Inflammatory macrophage treated with lipopolysaccharide for 1 hour (primary cell): Measurements from ENCODE around the gene POLR2C.
"Not testable (repeated sequence)": the region's sequence is repeated elsewhere in the genome, so short reads cannot be mapped to it uniquely, and the experiment has no call there.

Experiments used
- DNase-seq, 2 donors: peaks; one replicate each; pipeline ENCODE4 v3.0.0-alpha.2; 2020 to 2022

POLR2C gene

GRCh38 chr16:57479976-57480753 lies 17.7 kb downstream of the POLR2C start:
- no peak for DNase-seq

DNA sequence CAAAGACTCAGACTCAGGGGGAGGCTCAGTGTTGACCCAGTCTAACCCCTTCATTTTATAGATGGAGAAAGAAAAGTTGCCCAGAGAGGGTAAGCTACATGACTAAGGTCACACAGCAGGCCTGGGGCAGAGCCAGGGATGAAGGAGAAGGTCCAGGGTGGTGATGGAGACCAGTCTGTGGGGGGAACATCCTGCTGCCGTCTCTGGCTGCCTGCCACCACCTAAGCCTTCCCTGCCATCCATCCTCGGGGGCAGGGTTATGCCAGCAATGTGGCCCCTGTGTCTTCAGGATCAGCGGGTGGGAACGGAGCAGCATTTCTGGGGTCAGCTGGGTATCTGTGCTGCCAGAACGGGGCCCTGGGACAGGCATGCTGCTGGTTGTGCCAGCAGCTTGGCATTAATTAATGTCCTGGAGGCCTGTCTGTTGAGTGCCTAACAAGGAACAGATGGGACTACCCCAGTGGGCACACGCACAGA lies 18.3 kb downstream of the POLR2C start:
- no peak for DNase-seq

- no peak for DNase-seq
These were observed 18.9 kb downstream of the POLR2C start for GRCh38 chr16:57481421-57481820.

DNA sequence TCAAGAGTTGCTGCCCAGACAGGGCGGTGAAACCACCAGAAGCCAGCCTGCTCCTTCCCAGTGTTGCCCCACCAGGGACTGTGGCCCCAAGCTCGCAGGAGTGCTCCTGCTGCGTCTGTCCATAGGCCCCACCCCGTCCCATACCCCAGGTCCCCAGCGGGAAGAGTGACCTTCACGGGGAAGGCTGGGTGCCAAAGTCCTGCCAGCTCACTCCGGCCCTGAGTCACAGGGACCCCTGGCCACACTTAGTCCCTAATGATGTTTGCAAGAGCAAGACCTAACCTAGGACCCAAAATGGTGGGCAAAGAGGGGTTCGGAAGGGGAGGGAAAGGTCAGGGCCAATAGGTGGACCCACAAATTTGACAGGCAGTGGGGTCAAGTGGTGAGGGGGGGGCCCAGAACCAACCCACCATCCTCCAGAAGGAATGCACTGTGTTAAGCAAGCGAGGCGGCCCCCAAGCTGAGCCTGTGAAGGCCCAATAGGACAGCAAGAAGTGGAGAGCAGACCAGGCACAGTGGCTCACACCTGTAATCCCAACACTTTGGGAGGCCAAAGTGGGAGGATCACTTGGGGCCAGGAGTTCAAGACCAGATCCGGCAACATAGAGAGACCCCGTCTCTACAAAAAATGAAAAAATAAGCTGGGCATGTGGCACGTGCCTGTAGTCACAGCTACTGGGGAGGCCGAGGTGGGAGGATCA lies 20.5 kb downstream of the POLR2C start:
- DNase-seq, result no peak

- DNase-seq, result no peak
These were observed 21.4 kb downstream of the POLR2C start for GRCh38 chr16:57483725-57484514.

- DNase-seq, result no peak
These were observed 22.1 kb downstream of the POLR2C start for GRCh38 chr16:57484515-57485005.

DNA sequence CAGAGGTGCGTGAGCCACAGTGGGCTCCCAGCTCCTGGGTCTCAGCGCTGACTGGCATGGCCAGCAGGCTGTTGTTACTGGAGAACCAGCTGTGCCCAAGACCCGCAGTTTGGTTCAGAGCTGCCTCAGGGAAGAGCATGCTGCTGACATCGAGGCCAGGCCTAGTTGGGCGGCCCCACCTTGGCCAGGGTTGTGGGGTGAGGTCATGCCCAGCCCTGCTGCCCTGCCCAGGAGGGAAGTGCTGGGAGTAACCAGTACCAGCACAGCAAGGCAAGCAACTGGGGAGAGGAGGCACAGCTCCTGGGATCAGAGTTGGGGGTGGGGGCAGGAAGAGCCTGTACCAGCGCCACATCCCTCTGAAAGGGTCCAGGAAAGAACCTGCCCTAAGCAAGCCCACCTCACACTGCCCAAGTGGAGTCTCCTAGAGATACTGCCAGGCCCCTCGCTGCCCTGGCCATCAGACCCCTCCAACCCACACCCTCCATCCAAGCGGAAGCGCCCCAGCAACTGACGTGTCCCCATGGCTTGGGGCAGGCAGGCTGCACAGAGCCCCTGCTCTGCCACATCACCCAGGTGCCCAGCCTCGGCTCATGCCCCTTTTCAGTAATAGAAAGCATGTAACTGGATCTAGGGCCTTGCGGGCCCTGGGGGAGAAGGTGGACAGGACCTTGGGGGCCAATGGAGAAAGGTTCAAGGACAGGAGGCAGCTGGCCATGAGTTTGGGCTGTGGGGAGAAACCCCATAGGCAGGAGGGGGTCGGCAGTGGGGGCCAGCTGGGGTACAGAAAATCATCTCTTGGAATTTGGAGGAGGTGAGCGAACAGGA lies 22.8 kb downstream of the POLR2C start:
- no peak for DNase-seq

GRCh38 chr16:57485916-57486857 lies 23.7 kb downstream of the POLR2C start, which contains the start of gene DOK4:
Gene DOK4 (minus strand): TSS chr16:57486493. CDS start chr16:57479507, 6,986 bp downstream.
- DNase-seq, result peak; percentile 59 to 66

DNA sequence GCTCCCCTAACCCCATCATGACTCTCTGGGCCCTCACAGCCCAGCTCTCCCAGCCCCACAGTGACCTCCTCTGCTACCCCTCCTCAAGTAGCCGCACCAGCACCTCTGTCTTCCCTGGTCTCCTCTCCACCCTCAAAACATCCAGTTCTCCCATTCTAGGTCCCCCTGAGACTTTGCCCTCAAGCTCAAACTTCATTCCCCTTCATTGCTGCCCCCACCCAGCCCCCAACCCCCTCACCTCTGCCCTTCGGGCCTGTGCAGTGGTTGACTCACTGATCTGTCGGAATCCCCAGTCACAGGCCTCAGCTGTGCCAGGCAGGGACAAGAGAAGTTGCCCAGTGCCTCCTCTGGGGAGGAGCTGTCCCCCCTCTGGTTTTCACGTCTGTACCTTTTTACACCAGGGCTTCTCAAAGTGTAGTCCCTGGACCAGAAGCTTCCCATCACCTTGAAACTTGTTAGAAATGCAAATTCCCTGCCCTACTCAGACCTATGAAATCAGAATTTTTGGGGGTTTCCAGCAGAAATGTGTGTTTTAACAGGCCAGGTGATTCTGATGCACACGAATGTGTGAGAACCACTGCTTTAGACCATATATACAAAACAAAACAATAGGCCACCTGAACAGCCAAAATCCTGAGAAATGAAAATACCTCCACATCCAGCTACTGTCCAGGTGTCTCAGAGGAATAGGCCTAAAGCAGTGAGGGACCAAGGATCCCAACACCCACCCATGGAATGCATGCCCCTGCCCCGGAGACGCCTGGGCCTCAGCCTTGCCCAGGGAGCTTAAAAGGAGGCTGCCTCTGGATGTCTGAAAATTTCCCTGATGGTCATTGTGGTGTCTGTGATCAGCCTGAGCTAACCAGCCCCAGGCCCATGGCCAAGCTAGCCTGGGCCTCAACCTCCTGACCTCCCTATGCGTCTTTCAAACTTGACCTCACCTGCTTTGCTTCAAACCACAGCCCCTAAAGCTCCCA lies 24.7 kb downstream of the POLR2C start:
- no peak for DNase-seq

DNA sequence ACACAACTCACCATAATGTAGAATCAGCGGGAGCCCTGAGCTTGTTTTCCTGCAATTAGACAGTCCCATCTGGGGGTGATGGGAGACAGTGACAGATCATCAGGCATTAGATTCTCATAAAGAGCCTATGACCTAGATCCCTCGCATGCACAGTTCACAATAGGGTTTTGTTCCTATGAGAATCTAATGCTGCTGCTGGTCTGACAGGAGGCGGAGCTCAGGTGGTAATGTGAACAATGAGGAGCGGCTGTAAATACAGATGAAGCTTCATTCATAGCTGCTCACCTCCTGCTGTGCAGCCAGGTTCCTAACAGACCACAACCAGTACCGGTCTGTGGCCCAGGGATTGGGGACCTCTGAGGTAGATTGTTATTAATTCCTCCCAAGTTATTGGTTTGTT lies 26.8 kb downstream of the POLR2C start:
- no peak for DNase-seq

DNA sequence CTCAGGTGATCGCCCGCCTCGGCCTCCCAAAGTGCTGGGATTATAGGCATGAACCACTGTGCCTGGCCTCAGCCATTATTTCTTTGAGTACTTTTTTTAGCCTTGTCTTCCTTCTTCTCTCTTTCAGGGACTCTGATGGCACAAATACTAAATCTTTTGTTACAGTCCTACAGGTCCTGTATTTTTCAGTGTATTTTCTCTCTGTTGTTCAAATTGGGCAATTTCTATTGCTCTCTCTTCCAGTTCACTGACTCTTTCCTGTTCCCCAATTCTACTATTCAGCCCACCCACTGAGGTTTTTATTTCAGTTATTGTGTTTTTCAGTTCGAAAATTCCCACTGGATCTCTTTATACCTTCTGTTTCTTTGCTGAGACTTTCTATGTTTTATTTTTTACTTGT lies 31.3 kb downstream of the POLR2C start:
- DNase-seq, result no peak

GRCh38 chr16:57497121-57497520 lies 34.6 kb downstream of the POLR2C start:
- no peak for DNase-seq

DNA sequence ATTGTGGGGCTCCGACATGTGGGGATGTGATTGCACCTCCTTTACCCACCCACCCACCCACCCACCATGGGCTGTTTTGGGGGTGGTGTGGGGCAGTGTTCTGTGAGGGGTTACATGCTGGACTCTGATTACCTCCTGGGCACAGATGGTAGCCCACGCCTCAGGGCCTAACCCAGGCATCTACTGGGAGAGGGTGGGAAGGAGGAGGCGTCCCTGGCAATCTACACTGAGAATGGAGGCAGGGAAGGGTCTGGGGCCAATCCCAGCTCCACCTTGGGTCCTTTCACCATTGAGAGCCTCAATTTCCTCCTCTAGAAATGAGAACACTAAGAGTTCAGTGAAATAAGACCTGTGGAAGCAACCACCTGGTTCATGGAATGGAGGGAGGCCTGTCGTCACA lies 35.6 kb downstream of the POLR2C start:
- DNase-seq, result no peak

DNA sequence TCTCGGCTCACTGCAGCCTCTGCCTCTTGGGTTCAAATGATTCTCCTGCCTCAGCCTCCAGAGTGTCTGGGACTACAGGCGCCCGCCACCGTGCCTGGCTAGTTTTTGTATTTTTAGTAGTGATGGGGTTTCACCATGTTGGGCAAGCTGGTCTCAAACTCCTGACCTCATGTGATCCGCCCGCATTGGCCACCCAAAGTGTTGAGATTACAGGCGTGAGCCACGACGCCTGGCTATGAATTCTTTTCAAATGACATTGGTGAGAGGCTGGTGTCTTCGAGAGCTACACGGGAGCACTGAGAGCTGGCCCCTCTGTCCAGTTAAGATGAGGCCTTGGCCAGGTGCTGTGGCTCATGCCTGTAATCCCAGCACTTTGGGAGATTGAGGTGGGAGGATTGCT lies 37.5 kb downstream of the POLR2C start:
- not testable (repeated sequence) for DNase-seq

DNA sequence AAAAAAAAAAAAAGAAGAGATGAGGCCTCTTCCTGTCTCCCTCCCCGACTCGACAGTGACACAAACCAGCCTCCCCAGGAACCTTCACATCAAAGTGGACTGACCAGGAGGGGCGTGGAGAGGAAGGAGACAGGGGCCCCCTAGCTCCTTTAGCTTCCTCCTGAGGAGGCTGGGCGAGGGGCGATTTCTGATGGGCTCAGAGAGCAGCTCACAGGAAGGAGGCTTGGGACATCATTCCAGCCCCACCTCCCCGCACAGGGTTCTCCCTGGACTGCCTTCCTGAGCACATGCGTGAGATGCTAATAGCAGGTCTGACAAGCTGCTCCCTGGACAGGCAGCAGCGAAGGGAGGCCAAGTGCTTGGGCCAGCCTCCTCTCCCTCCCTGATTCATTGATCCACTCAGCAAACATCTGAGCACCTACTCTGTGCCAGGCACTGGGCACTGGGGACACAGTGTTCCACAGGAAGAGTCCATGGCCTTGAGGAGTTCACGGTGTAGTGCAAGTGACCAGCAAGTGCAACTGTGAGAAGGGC lies 38.2 kb downstream of the POLR2C start:
- no peak for DNase-seq

GRCh38 chr16:57501492-57501891 lies 39.0 kb downstream of the POLR2C start:
- no peak for DNase-seq

DNA sequence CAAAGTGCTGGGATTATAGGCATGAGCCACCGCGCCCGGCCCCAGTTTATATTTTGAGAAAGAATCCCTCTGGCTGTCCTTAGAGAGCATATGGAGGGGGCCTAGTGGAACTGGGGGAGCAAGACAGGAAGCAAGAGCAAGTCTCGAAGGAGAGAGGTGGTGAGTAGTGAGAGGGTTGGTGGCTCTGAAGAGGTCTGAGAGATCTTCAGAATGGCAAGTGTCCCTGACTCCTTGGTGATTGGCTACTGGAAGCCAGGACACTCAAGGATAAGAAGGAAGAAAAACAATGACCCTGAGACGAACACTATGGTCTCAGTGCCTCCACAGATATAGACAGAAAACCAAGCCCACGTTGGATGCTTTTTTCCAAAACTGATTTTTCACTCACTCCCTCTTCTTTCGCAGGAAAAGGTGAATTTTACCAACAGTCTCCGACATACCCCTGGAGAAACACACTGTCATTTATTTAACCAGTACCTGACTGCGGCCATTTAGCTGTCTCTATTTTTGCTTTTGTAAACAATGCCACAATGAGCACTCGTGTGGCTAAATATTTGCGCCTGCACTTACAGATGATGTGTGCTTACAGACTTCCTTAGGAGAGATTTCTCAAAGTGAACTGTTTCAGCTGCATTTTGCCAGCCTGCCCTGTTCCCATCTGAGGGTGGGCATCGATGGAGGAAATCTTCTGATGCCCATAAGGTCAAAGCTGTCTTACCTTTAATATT lies 39.7 kb downstream of the POLR2C start:
- DNase-seq, result no peak

DNA sequence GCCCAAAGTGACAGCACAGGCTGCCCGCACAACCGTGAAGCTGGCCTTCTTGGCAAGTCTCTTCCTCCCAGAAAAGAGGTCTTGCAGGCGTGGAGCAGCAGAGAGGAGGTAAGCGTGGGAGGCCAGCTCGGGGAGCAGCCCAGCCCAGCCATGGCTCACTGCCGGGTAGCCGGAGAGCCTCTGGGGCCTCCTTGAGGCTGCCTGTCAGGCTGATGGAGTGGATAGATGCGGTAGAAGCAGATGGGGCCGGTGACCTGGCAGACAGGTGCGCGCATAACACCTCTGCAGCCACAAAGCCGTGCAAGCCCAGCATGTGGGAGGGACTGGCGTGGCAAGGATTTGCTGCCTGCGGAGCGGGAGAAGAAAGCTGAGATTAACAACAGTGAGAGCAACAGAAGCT lies 40.9 kb downstream of the POLR2C start:
- no peak for DNase-seq

DNA sequence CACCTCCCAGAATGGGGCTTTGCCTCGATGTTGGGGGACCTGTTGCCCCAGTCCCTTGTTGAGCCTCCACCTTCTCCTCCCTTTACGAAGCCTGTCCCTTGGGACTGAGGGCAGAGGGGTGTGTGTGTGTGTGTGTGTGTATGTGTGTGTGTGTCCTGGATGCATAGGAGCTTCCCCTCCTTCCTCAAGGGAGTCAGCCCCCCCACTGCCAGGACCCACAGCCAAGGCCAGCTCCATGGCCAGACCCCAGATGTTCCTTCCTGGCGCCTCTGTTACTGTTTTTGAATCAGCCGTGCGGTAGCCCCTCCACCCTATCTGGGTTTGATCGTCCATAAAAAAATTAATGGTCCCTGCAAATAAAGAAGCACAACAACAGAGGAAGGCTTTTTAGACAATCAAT lies 41.5 kb downstream of the POLR2C start:
- DNase-seq, result no peak
